CD4-positive, alpha-beta memory T cell (primary cell): ENCODE measurements around the gene NXF1. TPM values are rescaled to one million over a fixed set of nuclear protein-coding genes. Genes with fewer than 3 reads are reported as not detected.

ENCODE experiments used
- CTCF ChIA-PET: fragments of 350-600 bp; sonication (Branson Sonifier 250); formaldehyde crosslinking; loops from one replicate; lab custom pipeline; 2021; ENCODE audit warnings: inconsistent platforms; ENCODE audit not compliant: partially characterized antibody; lab: Charles Lee
- POLR2A ChIA-PET: fragments of 350-600 bp; sonication (Branson Sonifier 250); formaldehyde crosslinking; loops from one replicate; lab custom pipeline; 2021; ENCODE audit not compliant: partially characterized antibody; lab: Charles Lee
- DNase-seq, 5 donors: peaks; one replicate each; pipeline versions ENCODE4 v3.0.0 to v3.0.0-alpha.2; 2020 to 2022; ENCODE audit warnings: mixed read lengths in 1 of 5
- H3K27ac ChIP-seq: one replicate; pipeline ENCODE4 v1.7.0; 2013; ENCODE audit warnings: low read depth, low read length
- H3K27me3 ChIP-seq: 2 replicates; pipeline ENCODE4 v1.7.0; 2013; ENCODE audit warnings: mild to moderate bottlenecking, low read length, moderate library complexity; ENCODE audit not compliant: insufficient read depth
- H3K36me3 ChIP-seq: 2 replicates; pipeline ENCODE4 v1.7.0; 2013; ENCODE audit warnings: mild to moderate bottlenecking, low read length, moderate library complexity; ENCODE audit not compliant: insufficient read depth
- H3K4me1 ChIP-seq: 2 replicates; pipeline ENCODE4 v1.7.0; 2013; ENCODE audit warnings: mild to moderate bottlenecking, low read length, moderate library complexity; ENCODE audit not compliant: insufficient read depth
- H3K4me3 ChIP-seq, 2 donors: one replicate each; pipeline ENCODE4 v1.7.0; 2013; ENCODE audit warnings: low read length in 2 of 2, mild to moderate bottlenecking in 1 of 2
- H3K9me3 ChIP-seq, 2 donors: one replicate each; pipeline ENCODE4 v1.7.0; 2013; ENCODE audit warnings: low read length in 2 of 2, control low read depth in 1 of 2; ENCODE audit not compliant: control insufficient read depth in 1 of 2
- H3K27ac Mint-ChIP-seq, 7 donors: one replicate each; pipeline ENCODE4 v1.8.0; 2020 to 2021; ENCODE audit warnings: mixed read lengths in 7 of 7, mild to moderate bottlenecking in 6 of 7, inconsistent platforms in 3 of 7, moderate library complexity in 3 of 7
- H3K27me3 Mint-ChIP-seq, 2 donors: one replicate each; pipeline ENCODE4 v1.8.0; 2020 to 2021; ENCODE audit warnings: mixed read lengths in 2 of 2
- H3K36me3 Mint-ChIP-seq, 2 donors: one replicate each; pipeline ENCODE4 v1.8.0; 2020 to 2021; ENCODE audit warnings: mixed read lengths in 2 of 2, inconsistent platforms in 1 of 2, mild to moderate bottlenecking in 1 of 2
- H3K4me1 Mint-ChIP-seq, 4 donors: one replicate each; pipeline ENCODE4 v1.8.0; 2020 to 2021; ENCODE audit warnings: mixed read lengths in 4 of 4, mild to moderate bottlenecking in 1 of 4
- H3K4me3 Mint-ChIP-seq, 8 donors: one replicate each; pipeline ENCODE4 v1.8.0; 2020 to 2021; ENCODE audit warnings: mixed read lengths in 8 of 8, mild to moderate bottlenecking in 7 of 8, moderate library complexity in 6 of 8, inconsistent platforms in 3 of 8
- H3K9me3 Mint-ChIP-seq, 8 donors: one replicate each; pipeline ENCODE4 v1.8.0; 2020 to 2021; ENCODE audit warnings: mixed read lengths in 8 of 8, mild to moderate bottlenecking in 5 of 8, inconsistent platforms in 3 of 8, moderate library complexity in 1 of 8
- intact Hi-C: fragments of 100-400 bp; cut with micrococcal nuclease; formaldehyde crosslinking; loops from one replicate; pipeline ENCODE4 v1.15.1; 2023
- polyA plus RNA-seq, 2 donors: library from polyadenylated mRNA; unstranded; fragments of 300-500 nt; fragmentation: Illumina TruSeq; gene quantifications; one replicate each; pipeline ENCODE4 v1.2.3, GENCODE V29; 2021
- total RNA-seq, 2 experiments: library from RNA; stranded (reverse); gene quantifications; one replicate each; pipeline ENCODE4 v1.2.3, GENCODE V29; 2021

NXF1 gene
- total and polyA plus RNA-seq, 4 experiments from 2014 or later, result 75.2 to 196 (median 139) TPM

DNA sequence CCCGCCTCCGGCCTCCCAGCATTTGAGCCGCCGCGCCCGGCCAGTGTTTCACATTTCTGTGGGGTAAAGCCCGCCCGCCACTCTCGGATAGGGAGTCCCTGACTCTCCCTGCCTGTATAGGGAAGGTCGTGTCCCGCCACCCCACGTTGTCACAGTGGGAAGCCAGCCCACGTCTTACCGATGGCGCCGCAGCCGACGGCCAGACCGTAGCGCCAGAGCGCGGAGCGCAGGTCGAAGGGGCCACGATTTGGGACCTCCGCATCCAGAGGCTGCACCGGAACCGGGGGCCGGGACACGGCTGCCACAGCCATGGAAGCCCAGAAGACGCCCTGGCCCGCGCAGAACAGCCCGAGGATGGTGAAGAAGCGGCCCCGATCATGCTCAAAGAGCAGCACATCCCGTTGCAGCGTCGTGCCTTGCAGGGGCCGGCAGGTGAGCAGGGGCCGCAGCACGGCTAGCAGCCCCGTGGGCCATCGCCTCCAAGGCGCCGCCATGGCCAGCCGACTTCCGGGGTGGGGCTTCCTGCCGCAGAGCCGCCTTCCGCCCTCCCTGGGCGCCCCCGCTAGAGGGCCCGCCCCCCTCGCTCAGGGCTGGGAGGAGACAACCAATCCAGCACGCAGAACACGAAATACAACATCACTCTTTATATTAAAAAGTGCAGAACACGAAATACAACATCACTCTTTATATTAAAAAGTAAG is 13.6 kb downstream of the NXF1 start, which contains the start of gene TMEM223:
Gene TMEM223, minus strand, starts transcription at position 506 of the 701 bp plus-strand sequence. Its CDS starts 12 bp downstream, at position 494.
- Histone ChIP-seq H3K27ac (peak within 1 kb of the TSS; percentile 84), H3K4me1 (peaks cover 46% of the 10 kb centered on the region), H3K27me3 (no peaks in the 10 kb centered on the region), H3K36me3 (peaks cover 55% of the 10 kb centered on the region), H3K9me3 (no peaks in the 10 kb centered on the region), H3K4me3 (peak within 1 kb of the TSS; percentile 66 to 81)
- H3K27ac Mint-ChIP-seq, result peak within 1 kb of the TSS; percentile 89 to 98 (median 95)
- intact Hi-C loops, result loop anchor here (1.0 kb wide), 2 partner anchors 14 to 64 kb away; partner anchors contain the start of gene NXF1
- peak within 1 kb of the TSS; percentile 83 to 95 (median 88) for H3K4me3 Mint-ChIP-seq
- no peaks in the 10 kb centered on the region for H3K27me3 Mint-ChIP-seq
- ChIA-PET CTCF (no interaction called here), POLR2A (interaction anchor here (0.8 to 25.8 kb wide), 17 partner anchors 12 to 170 kb away, joined by 3 to 801 read pairs (median 7); partner anchors contain the start of genes B3GAT3, C11orf98, CSKMT and HNRNPUL2)
- H3K36me3 Mint-ChIP-seq, result peaks cover 35 to 74% of the 10 kb centered on the region in 2 donors
- H3K9me3 Mint-ChIP-seq, result peaks cover 0 to 1% (median 0%) of the 10 kb centered on the region in 8 donors
- peaks cover 31 to 73% (median 48%) of the 10 kb centered on the region in 4 donors for H3K4me1 Mint-ChIP-seq
- DNase-seq, result peak; percentile 86 to 92 (median 87)

DNA sequence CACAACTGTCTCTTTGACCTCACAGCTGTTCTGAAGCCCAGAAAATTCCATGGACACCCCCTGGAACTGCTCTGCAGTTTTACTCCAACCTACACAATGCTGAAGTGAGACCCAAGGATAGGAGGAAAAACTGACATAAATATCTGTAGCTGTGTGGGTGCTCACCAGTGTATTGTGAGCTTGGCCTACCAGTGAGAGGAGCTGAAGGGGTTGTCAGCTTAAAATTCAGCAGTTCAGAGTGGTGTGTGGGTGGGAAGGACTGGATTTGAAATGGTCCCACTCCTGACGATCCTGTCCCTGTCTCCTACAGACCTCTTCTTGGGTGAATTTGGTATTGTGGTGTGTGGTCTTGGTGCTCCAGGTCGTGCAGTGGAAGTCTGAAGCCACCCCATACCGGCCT is 15.7 kb downstream of the NXF1 start:
- H3K9me3 ChIP-seq, result no peaks in the 10 kb centered on the region
- intact Hi-C loops, result no loop called here
- peak overlapping the region; percentile 84 for H3K27ac ChIP-seq
- peak overlapping the region; percentile 89 to 98 (median 96) for H3K27ac Mint-ChIP-seq
- peaks cover 34% of the 10 kb centered on the region for H3K36me3 ChIP-seq
- peaks cover 55% of the 10 kb centered on the region for H3K4me1 ChIP-seq
- no peak for DNase-seq
- peaks cover 19 to 59% of the 10 kb centered on the region in 2 donors for H3K36me3 Mint-ChIP-seq
- H3K27me3 ChIP-seq, result no peaks in the 10 kb centered on the region
- peaks cover 36 to 74% (median 56%) of the 10 kb centered on the region in 4 donors for H3K4me1 Mint-ChIP-seq
- no peaks in the 10 kb centered on the region for H3K27me3 Mint-ChIP-seq
- ChIA-PET POLR2A (interaction anchor here (1.0 to 25.8 kb wide), 12 partner anchors 14 to 236 kb away, joined by 3 to 801 read pairs (median 38); partner anchors contain the start of genes C11orf98, CSKMT, HNRNPUL2 and NXF1), CTCF (interaction anchor here (0.6 to 5.4 kb wide), 5 partner anchors 18 to 92 kb away, joined by 3 to 72 read pairs (median 3); partner anchors contain the start of genes SLC3A2, TAF6L and ZBTB3)
- H3K9me3 Mint-ChIP-seq, result peaks cover 0 to 1% (median 0%) of the 10 kb centered on the region in 8 donors
- no peak overlapping the region for H3K4me3 ChIP-seq
- peak overlapping the region; percentile 53 to 95 (median 80) for H3K4me3 Mint-ChIP-seq

- Mint-ChIP-seq H3K9me3 (peaks cover 0 to 1% (median 0%) of the 10 kb centered on the region in 8 donors), H3K4me1 (peaks cover 34 to 68% (median 53%) of the 10 kb centered on the region in 4 donors), H3K27me3 (no peaks in the 10 kb centered on the region), H3K36me3 (peaks cover 13 to 53% of the 10 kb centered on the region in 2 donors), H3K27ac (peak overlapping the region; percentile 89 to 98 (median 97)), H3K4me3 (peak overlapping the region; percentile 52 to 96 (median 87))
- ChIA-PET POLR2A (interaction anchor here (0.7 to 25.8 kb wide), 13 partner anchors 15 to 236 kb away, joined by 3 to 801 read pairs (median 25); partner anchors contain the start of genes GNG3, HNRNPUL2, NXF1 and SLC3A2), CTCF (interaction anchor here (1.0 to 5.4 kb wide), 6 partner anchors 12 to 74 kb away, joined by 3 to 105 read pairs (median 18); partner anchors contain the start of gene ZBTB3)
- intact Hi-C loops, result no loop called here
- no peak overlapping the region for H3K4me3 ChIP-seq
- H3K27me3 ChIP-seq, result no peaks in the 10 kb centered on the region
- peaks cover 28% of the 10 kb centered on the region for H3K36me3 ChIP-seq
- peaks cover 55% of the 10 kb centered on the region for H3K4me1 ChIP-seq
- H3K9me3 ChIP-seq, result no peaks in the 10 kb centered on the region
- H3K27ac ChIP-seq, result no peak overlapping the region
- no peak for DNase-seq
These were observed 16.2 kb downstream of the NXF1 start for GRCh38 chr11:62788991-62789390.

GRCh38 chr11:62787005-62787759 is 18.1 kb downstream of the NXF1 start, which contains the start of gene TMEM179B:
TMEM179B (plus strand) TSS chr11:62787402; CDS start chr11:62787432, 30 bp downstream.
- no peaks in the 10 kb centered on the region for H3K27me3 Mint-ChIP-seq
- intact Hi-C loops, result loop anchor here (1.0 to 2.0 kb wide), 8 partner anchors 18 to 94 kb away; partner anchors contain the start of genes NXF1, POLR2G, STX5 and TEX54
- POLR2A ChIA-PET, result interaction anchor here (0.6 to 25.8 kb wide), 32 partner anchors 9 to 385 kb away, joined by 3 to 801 read pairs (median 8); partner anchors contain the start of genes C11orf98, CSKMT, GANAB and GNG3
- Histone ChIP-seq H3K36me3 (peaks cover 17% of the 10 kb centered on the region), H3K27me3 (no peaks in the 10 kb centered on the region), H3K9me3 (no peaks in the 10 kb centered on the region), H3K4me3 (peak within 1 kb of the TSS; percentile 73 to 95), H3K4me1 (peaks cover 45% of the 10 kb centered on the region), H3K27ac (peak within 1 kb of the TSS; percentile 84)
- H3K27ac Mint-ChIP-seq, result peak within 1 kb of the TSS; percentile 89 to 98 (median 97)
- CTCF ChIA-PET, result interaction anchor here (0.6 to 5.4 kb wide), 38 partner anchors 9 to 195 kb away, joined by 3 to 105 read pairs (median 6); partner anchors contain the start of genes BSCL2, C11orf98, CSKMT and GNG3
- DNase-seq, result peak; percentile 95 to 99 (median 96)
- H3K4me3 Mint-ChIP-seq, result peak within 1 kb of the TSS; percentile 93 to 97 (median 96)
- peaks cover 6 to 50% of the 10 kb centered on the region in 2 donors for H3K36me3 Mint-ChIP-seq
- peaks cover 0 to 3% (median 0%) of the 10 kb centered on the region in 8 donors for H3K9me3 Mint-ChIP-seq
- peaks cover 29 to 61% (median 47%) of the 10 kb centered on the region in 4 donors for H3K4me1 Mint-ChIP-seq

GRCh38 chr11:62786318-62787004 is 18.8 kb downstream of the NXF1 start:
- peaks cover 3 to 46% of the 10 kb centered on the region in 2 donors for H3K36me3 Mint-ChIP-seq
- CTCF ChIA-PET, result interaction anchor here (0.9 to 5.4 kb wide), 38 partner anchors 9 to 195 kb away, joined by 3 to 105 read pairs (median 6); partner anchors contain the start of genes BSCL2, C11orf98, CSKMT and GNG3
- intact Hi-C loops, result loop anchor here (1.0 to 2.0 kb wide), 11 partner anchors 15 to 95 kb away; partner anchors contain the start of genes NXF1, POLR2G, STX5 and TAF6L

More at GRCh38 chr11:62786318-62787004, 18.8 kb downstream of the NXF1 start:
- DNase-seq, result peak; percentile 82 to 85 (median 83)
- H3K27me3 Mint-ChIP-seq, result no peaks in the 10 kb centered on the region
- peaks cover 0 to 3% (median 0%) of the 10 kb centered on the region in 8 donors for H3K9me3 Mint-ChIP-seq
- Histone ChIP-seq H3K27me3 (no peaks in the 10 kb centered on the region), H3K27ac (peak overlapping the region; percentile 84), H3K9me3 (no peaks in the 10 kb centered on the region), H3K4me3 (peak overlapping the region; percentile 73 to 95), H3K36me3 (peaks cover 15% of the 10 kb centered on the region), H3K4me1 (peaks cover 43% of the 10 kb centered on the region)
- POLR2A ChIA-PET, result interaction anchor here (0.6 to 25.8 kb wide), 36 partner anchors 9 to 384 kb away, joined by 3 to 801 read pairs (median 6); partner anchors contain the start of genes B3GAT3, C11orf98, CSKMT and GANAB
- H3K4me3 Mint-ChIP-seq, result peak overlapping the region; percentile 85 to 96 (median 88)
- peak overlapping the region; percentile 89 to 97 (median 96) for H3K27ac Mint-ChIP-seq
- H3K4me1 Mint-ChIP-seq, result peaks cover 28 to 54% (median 43%) of the 10 kb centered on the region in 4 donors
